ENCODE data around the gene SUCLA2.

DNA sequence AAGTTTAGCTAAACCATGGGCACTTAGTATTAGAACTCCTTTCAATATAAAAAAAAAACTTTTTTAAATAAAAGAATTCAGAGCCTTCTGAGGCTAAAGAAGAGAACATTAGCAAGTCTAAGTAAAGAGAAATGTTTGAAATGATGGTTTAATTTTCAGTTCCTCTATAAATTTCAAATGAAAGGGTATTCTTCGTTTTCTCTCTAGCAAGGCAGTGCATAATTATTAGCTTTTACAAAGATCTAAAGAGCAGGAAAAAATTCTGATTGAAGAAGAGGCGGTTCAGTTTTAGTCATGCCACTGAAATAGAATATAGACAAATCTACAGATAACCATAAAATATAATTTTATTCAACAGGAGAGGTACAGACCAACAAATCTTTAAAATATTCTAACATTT is 18.0 kb downstream of the SUCLA2 start:
- TF ChIP-seq, protein P1, sequence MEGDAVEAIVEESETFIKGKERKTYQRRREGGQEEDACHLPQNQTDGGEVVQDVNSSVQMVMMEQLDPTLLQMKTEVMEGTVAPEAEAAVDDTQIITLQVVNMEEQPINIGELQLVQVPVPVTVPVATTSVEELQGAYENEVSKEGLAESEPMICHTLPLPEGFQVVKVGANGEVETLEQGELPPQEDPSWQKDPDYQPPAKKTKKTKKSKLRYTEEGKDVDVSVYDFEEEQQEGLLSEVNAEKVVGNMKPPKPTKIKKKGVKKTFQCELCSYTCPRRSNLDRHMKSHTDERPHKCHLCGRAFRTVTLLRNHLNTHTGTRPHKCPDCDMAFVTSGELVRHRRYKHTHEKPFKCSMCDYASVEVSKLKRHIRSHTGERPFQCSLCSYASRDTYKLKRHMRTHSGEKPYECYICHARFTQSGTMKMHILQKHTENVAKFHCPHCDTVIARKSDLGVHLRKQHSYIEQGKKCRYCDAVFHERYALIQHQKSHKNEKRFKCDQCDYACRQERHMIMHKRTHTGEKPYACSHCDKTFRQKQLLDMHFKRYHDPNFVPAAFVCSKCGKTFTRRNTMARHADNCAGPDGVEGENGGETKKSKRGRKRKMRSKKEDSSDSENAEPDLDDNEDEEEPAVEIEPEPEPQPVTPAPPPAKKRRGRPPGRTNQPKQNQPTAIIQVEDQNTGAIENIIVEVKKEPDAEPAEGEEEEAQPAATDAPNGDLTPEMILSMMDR (IDR thresholded peaks at IDR 0.05), result no peak
- no peak for TF ChIP-seq ZFX (IDR thresholded peaks at IDR 0.05; ENCODE audit: borderline replicate concordance)

Measured in 22Rv1 (cell line).